Sciatic nerve (tissue), 2 donors: ENCODE measurements around the gene YIF1A. TPM values are rescaled to one million over a fixed set of nuclear protein-coding genes. Genes with fewer than 3 reads are reported as not detected.
"Not testable (repeated sequence)": the region's sequence is repeated elsewhere in the genome, so short reads cannot be mapped to it uniquely, and the experiment has no call there.

ENCODE experiments used
- ATAC-seq: fragments of 200-7000 bp; cut with Tn5 transposase; one replicate; pipeline ENCODE4 v1.9.1; 2020; ENCODE audit warnings: mild to moderate bottlenecking, moderate library complexity
- DNase-seq: peaks from one replicate; pipeline ENCODE4 v3.0.0-alpha.2; 2020; ENCODE audit warnings: low spot score
- intact Hi-C: fragments of 100-400 bp; cut with DNase I; formaldehyde crosslinking; loops from one replicate; pipeline ENCODE4 v1.14.2; 2022
- total RNA-seq: library from RNA; stranded (reverse); fragmentation: NEBNext Ultra II Directional; extraction: Animal tissue kit (Norgen Biotek cat#: 25700); gene quantifications from one replicate; pipeline ENCODE4 v1.2.1, GENCODE V29; 2021
- donor health status: DM: no; HTN: no; CAD: no.
- donor health status: DM: no; HTN: no; CAD: no.

YIF1A gene
- total RNA-seq, 1 donor from 2014 or later: 61.1 TPM

DNA sequence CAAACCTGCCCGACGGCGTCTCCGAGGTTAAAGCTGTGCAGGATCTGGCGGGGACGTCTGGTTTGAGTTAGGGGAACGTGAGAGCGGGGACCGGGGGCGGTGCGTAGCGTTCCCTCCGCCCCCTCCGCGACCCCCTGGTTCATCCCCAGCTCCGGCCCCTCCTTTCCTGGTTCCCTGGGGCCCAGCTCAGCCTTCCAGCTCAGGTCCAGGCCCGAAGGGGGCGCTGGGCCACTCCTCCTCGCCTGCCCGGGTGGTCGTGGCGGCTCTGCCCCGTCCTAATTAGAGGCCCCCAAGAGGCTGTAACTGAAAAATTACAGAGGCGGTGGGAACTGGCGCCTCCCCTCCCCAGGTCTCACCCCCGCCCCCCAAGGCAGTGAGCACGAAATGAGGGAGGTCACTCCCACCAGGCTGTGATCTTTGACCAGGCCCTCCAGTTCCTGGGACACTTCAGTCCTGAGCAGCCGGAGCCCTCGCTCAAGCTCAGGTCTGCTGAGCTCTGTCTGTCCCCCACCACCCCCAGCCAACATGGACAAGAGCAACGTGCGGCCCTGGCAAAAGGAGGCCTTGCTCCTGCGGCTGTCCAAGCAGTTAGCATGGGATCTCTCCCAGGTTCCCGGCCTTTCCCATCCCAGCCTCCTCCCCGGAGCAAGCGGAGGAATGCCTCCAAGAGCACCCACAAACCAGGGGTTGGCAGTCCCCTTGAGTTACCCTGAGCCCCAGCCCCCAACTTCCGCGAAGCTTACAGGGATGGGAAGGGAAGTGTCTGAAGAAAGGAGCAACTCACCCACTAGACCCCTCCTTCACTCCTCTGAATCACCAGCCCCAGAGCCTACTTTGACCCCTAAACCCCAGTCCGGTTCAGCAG is 24.6 kb upstream of the YIF1A start:
- ATAC-seq (no peak), DNase-seq (no peak)
- intact Hi-C loops: no loop called here

DNA sequence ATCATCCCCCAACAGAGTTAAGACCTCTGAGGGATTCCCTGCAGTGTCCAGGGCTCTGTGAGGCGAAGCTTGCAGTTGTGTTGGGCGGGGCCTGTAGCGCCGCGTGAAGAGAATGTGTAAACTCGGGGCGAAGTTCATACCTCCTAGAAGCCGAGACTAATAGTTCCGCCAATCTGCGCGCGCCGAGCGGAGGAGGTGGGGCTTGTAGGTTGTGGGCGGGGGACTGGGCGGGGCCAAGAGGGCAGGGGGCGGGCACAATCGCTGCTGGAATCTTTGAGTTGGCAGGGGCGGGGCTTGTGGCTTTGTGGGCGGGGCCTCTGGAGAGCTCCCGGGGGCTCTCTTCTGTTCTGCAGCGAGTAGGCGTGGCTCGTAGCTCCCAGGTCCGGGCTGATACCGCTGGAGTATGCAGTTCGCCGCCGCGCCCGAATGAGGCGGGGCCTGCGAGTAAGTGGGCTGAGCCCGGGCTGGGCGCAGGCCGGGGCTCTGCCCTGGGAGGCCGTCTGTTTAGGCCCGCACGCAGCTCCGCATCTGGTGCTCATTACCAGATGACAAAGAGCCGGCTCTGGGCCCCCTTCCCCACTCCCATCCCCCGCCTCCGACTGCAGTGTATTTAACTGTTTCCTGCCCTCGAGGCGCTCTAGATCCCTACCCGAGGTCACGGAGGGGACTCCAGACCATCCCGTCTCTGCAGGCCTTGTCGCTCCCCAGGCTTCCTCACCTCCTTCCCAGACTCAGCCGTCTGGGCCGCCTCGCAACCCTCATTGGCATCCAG is 23.8 kb upstream of the YIF1A start:
- intact Hi-C loops: no loop called here
- DNase-seq (peak; percentile 100), ATAC-seq (peak; percentile 90)

DNA sequence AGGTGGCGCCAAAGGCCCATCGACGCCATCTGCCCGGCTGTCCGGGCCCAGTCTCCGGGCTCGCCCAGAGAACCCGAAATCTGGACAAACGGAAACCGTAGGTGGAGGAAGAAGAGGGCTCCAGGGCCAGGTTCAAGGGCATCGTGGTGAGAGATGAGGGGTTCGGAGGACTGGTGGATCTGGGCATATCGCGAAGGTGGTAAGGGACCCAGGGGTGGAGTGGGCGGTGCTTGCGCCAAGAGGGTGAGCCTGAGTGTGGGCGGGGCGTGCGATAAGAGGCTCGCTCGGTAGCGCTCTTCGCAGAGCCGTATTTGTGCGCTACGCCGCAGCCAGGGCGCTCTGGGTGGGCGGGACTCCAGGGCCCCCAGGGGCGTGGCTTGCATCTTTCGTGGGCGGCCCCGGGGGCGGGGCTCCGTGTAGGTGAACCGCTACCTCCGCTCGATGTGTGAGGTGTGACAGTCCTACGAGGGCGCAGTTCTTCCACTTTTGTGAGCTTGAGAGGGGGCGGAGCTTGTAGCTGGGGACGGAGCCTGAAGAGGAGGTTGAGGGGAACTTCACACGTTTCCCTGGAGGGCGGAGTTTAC is 23.1 kb upstream of the YIF1A start:
- peak; percentile 95 for DNase-seq
- ATAC-seq: peak; percentile 85
- intact Hi-C loops: no loop called here

DNA sequence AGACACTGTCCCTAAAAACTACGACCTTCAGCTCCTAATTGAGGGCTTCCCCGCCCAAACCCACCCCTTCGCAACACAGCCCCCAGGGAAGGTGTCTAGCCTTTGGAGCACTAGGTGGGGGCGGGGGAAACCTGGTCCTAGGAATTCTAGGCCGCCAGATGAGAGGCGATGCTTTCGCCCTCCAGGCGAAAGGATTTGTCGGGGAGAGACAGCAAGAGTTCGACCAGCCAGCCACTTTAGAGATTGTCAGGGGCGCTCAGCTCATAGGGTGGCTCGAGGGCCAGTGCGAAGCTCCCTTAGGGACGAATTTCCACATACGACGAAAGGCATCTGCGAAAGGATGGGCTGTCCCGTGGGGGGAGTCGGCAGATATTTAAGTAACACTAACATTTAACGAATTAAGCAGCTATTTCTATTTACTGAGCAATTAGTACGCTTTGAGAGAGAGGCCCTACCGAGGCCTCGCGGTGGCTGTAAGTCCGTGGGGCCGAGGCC is 22.6 kb upstream of the YIF1A start:
- no peak for ATAC-seq
- intact Hi-C loops: no loop called here
- DNase-seq: no peak

- ATAC-seq, intact Hi-C loops: not testable (repeated sequence)
These were observed 22.0 kb upstream of the YIF1A start for GRCh38 chr11:66310803-66311440.

GRCh38 chr11:66310324-66310723 is 21.4 kb upstream of the YIF1A start:
- ATAC-seq (no peak), DNase-seq (no peak)
- intact Hi-C loops: no loop called here

More at GRCh38 chr11:66310803-66311440, 22.0 kb upstream of the YIF1A start:
- not testable (repeated sequence) for DNase-seq

DNA sequence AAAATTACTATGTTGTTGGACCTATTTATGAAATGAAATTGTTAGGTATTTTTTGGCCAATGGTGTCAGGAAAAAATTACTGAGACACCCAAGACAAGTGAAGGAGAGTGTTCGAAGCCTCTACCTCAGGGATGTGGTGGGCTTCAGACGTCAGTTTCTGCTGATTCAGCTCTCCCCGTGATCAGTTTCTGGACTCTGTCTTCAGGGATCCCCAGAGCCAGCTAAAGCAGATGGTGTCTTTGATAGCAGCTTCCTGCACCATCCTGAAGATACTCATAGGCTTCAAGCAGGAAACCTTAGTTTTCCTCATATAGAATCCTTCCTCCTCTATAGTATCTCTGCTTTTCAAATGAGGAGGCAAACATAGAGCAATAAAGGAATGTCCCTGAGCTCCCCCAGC is 20.5 kb upstream of the YIF1A start:
- ATAC-seq (no peak), DNase-seq (no peak)
- intact Hi-C loops: no loop called here

GRCh38 chr11:66302656-66303055 is 13.7 kb upstream of the YIF1A start:
- DNase-seq (no peak), ATAC-seq (no peak)
- intact Hi-C loops: no loop called here

DNA sequence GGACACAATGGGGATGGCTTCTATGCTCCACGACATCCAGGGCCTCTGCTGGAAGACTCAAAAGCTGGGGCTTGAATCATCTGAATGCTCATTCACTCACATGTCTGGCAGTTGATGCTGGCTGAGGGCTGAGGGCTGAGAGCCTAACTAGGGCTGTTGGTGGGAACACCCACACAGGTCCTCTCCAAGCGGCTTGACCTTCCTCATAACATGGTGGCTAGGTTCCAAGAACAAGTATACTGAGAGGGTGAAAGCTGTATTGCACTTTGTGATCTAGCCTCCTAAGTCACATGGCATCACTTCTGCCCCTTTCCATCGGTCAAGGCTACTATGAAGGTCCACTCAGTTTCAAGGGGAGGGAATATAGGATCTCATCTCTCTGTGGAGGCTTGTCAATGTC is 10.2 kb upstream of the YIF1A start:
- ATAC-seq (no peak), DNase-seq (no peak)
- intact Hi-C loops: no loop called here

DNA sequence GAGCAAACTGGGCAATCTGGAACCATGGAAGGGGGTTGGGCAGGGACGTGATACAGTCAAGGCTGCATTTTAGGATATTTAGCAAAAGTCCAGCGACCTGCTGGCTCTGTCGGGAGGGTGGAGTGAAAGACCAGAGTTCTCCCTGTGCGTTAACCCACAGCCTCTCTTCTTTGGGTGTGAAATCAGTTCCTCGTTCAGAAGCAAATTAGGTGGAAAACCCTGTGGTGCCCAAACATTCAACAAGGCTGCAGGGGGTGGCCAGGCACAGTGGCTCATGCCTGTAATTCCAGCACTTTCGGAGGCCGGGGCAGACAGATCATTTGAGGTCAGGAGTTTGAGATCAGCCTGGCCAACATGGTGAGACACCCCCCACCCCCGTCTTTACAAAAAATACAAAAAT is 8.7 kb upstream of the YIF1A start:
- ATAC-seq (no peak), DNase-seq (no peak)
- intact Hi-C loops: no loop called here

DNA sequence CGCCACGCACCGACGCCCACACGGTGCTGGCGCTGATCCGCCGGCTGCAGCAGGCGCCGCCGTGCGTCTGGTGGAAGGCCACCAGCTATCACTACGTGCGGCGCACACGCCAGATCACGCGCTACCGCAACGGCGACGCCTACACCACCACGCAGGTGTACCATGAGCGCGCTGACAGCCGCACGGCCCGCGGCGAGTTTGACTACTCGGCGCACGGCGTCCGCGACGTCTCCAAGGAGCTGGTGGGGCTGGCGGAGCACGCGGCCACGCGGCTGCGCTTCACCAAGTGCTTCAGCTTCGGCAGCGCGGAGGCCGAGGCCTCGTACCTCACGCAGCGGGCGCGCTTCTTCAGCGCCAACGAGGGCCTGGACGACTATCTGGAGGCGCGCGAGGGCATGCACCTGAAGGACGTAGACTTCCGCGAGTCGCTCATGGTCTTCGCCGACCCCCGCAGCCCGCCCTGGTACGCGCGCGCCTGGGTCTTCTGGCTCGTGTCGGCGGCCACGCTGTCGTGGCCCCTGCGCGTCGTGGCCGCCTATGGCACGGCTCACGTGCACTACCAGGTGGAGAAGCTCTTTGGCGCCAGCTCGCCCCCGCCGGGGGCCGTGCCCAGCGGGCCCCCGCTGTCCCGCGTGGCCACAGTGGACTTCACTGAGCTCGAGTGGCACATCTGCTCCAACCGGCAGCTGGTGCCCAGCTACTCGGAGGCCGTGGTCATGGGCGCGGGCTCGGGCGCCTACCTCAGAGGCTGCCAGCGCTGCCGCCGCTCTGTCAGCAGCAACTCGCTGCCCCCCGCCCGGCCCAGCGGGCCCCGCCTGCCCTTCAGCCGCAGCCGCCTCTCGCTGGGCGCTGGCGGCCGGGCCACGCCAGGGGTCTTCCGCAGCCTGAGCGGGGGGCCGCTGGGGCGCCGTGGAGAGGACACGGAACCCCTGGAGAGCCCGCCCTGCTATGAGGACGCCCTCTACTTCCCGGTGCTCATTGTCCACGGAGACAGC is 6.0 kb upstream of the YIF1A start:
- ATAC-seq: no peak
- no peak for DNase-seq
- intact Hi-C loops: no loop called here

- intact Hi-C loops: no loop called here
- DNase-seq (no peak), ATAC-seq (no peak)
These were observed 5.1 kb upstream of the YIF1A start for GRCh38 chr11:66293777-66294625.

DNA sequence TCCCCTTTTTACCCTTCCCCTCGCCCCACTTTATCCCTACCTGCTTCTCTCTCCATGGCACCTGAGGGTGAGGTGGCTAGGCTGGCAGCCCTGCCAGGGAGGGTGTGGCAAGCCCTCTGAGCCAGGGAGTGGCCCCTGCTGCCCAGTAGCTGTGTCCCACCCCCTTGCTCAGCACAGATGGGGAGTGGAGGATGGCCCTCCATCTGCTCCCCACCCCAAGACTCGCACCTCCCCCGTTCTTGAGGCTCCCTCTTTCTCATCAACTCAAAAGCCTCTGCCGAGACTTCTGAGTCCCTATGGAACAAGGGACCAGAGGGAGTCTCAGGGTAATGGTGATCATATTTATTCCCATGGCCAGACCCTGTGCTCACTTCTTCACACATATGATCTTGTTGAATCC is 4.4 kb upstream of the YIF1A start:
- no peak for ATAC-seq
- intact Hi-C loops: no loop called here
- DNase-seq: no peak

GRCh38 chr11:66292543-66293332 is 3.8 kb upstream of the YIF1A start:
- ATAC-seq: no peak
- no peak for DNase-seq
- intact Hi-C loops: no loop called here

DNA sequence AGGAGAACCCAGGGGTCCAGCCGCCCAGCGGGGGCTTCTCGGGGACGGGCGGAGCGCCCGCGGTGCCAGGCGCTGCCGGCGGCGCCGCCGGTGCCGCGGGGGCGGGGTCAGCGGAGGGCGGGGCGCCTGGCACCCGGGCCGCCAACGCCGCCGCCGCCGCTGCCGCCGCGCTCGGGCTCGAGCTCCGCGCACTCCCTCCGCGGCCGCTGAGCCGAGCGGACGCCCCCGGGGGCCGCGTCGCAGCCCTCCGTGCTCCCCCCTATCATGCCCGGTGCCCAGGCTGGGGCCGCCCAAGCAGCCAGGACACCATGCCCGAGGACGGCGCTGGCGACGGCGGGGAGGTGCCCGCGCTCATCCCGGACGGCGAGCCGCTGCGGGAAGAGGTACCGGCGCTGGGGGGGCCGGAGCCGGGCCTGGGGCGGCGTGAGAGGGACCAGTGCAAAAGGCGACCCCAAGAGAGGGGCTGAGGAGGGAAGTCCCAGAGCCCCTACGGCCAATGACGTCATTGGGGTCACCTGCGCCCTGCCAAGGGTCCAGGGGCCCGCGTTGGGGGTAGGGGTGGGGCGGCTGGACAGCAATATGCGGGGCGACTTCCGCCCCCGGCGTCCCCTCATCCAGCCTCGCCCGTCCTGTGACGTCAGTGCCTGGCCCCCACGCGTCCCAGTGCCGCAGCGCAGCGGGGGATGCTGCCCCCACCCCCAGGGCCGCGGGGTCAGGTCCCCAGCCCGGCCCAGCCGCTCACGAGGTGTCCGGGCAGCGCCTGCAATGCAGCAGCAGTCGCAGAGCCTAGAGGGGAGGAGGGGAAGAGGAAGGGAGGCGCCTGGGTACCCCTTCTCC is 3.0 kb upstream of the YIF1A start, which contains the start of gene TMEM151A:
TMEM151A (plus strand) TSS at position 189 of the 837 bp plus-strand sequence; CDS start at position 309, 120 bp downstream.
- ATAC-seq: no peak

DNA sequence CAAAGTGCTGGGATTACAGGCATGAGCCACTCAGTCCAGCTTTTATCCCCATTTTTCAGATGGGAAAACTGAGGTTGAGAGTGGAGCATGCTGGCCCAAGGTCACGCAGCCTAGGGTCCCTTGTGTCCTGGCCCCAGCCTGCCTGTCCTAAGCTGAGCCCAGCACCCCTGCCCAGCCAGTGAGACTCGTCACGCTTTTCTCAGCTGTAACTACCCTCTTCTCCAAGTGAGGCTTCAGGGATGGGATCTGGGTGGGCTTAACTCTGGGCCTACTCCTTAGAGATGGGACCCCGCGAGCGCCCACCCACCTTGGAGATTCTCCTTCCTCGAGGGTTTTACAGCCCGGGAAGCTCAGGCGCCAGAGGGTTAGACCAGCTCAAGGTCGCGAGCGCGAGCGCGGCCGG is 2.4 kb upstream of the YIF1A start:
- DNase-seq (no peak), ATAC-seq (no peak)
- intact Hi-C loops: no loop called here

More for the DNA sequence above, 3.0 kb upstream of the YIF1A start, which contains the start of gene TMEM151A:
- no peak for DNase-seq
- intact Hi-C loops: no loop called here
